NCI-H748 (cell line): Measurements from ENCODE around the gene ARGLU1.

ENCODE experiments used
- DNase-seq: peaks from one replicate; lab custom pipeline; 2025; ENCODE audit not compliant: unreplicated experiment; lab: John Stamatoyannopoulos, UW

ARGLU1 gene

GRCh38 chr13:106503730-106504453 lies 64.0 kb downstream of the ARGLU1 start:
- no peak for DNase-seq

GRCh38 chr13:106503272-106503671 lies 64.7 kb downstream of the ARGLU1 start:
- DNase-seq = no peak

GRCh38 chr13:106500445-106500844 lies 67.5 kb downstream of the ARGLU1 start:
- DNase-seq = no peak

GRCh38 chr13:106499896-106500295 lies 68.0 kb downstream of the ARGLU1 start:
- DNase-seq = no peak

GRCh38 chr13:106499113-106499512 lies 68.8 kb downstream of the ARGLU1 start:
- no peak for DNase-seq

GRCh38 chr13:106498571-106498970 lies 69.4 kb downstream of the ARGLU1 start:
- no peak for DNase-seq

GRCh38 chr13:106498158-106498557 lies 69.8 kb downstream of the ARGLU1 start:
- no peak for DNase-seq

- no peak for DNase-seq
Observed at GRCh38 chr13:106497079-106497478, 70.9 kb downstream of the ARGLU1 start.

GRCh38 chr13:106496072-106496997 lies 71.6 kb downstream of the ARGLU1 start:
- peak; percentile 81 for DNase-seq

- no peak for DNase-seq
Observed at GRCh38 chr13:106494936-106495335, 73.0 kb downstream of the ARGLU1 start.

GRCh38 chr13:106494506-106494905 lies 73.4 kb downstream of the ARGLU1 start:
- no peak for DNase-seq

- no peak for DNase-seq
Observed at GRCh38 chr13:106493533-106494220, 74.3 kb downstream of the ARGLU1 start.

GRCh38 chr13:106492588-106493475 lies 75.1 kb downstream of the ARGLU1 start:
- no peak for DNase-seq

- no peak for DNase-seq
Observed at GRCh38 chr13:106491928-106492587, 75.9 kb downstream of the ARGLU1 start.
